K562 (cell line): ENCODE measurements around the gene GDNF. TPM values are rescaled to one million over a fixed set of nuclear protein-coding genes. Genes with fewer than 3 reads are reported as not detected.

Source experiments
- ATAC-seq: fragments of 200-7000 bp; cut with Tn5 transposase; 3 replicates; pipeline ENCODE4 v1.9.1; 2020; ENCODE audit warnings: moderate library complexity
- BruUV-seq: library from RNA; stranded (reverse); fragments of 400-500 nt; replicated peaks from 2 replicates; lab custom pipeline; 2021; lab: Mats Ljungman, UMichigan
- CTCF ChIA-PET: fragments of 300-600 bp; formaldehyde crosslinking; extraction: SDS; loops from one replicate; lab custom pipeline; 2021; ENCODE audit warnings: low intra/inter-chr PET ratio; lab: Yijun Ruan, JAX
- POLR2A ChIA-PET: fragments of 300-600, 350-650 bp; sonication (Branson Sonifier 250); formaldehyde crosslinking; extraction: SDS; loops from one replicate; lab custom pipeline; 2021; ENCODE audit warnings: antibody characterized with exemption, inconsistent platforms; lab: Yijun Ruan, JAX
- DNase-seq, 4 experiments: peaks; one replicate each; pipeline versions ENCODE4 v3.0.0 to v3.0.0-alpha.2; 2011 to 2018; ENCODE audit warnings: low spot score in 3 of 4, mixed read lengths in 3 of 4; ENCODE audit errors: extremely low read depth in 1 of 4
- FAIRE-seq: peaks from 2 replicates; lab custom pipeline; 2011; peaks lifted over from hg19 to GRCh38; lab: Jason Lieb, UNC
- H2AFZ ChIP-seq: 2 replicates; pipeline ENCODE4 v1.6.0; 2011; ENCODE audit warnings: low read depth, low read length, control low read depth, inconsistent platforms
- H3K27ac ChIP-seq: fragments of 200-600 bp; 3 replicates; pipeline ENCODE4 v1.8.0; 2011; ENCODE audit warnings: low read depth, mild to moderate bottlenecking, control low read depth, inconsistent platforms, low read length, moderate library complexity, mixed read lengths; ENCODE audit errors: extremely low read depth
- H3K27me3 ChIP-seq, 2 experiments: fragments of 300-600 bp in 1 of 2; 2 replicates in 1 of 2; 3 replicates in 1 of 2; pipeline versions ENCODE4 v1.6.0 to v1.8.0; 2011; ENCODE audit warnings: inconsistent platforms in 2 of 2, low read length in 2 of 2, mild to moderate bottlenecking in 1 of 2, mixed read lengths in 1 of 2, moderate library complexity in 1 of 2; ENCODE audit not compliant: control insufficient read depth in 2 of 2, insufficient read depth in 2 of 2
- H3K36me3 ChIP-seq: fragments of 300-600 bp; 3 replicates; pipeline ENCODE4 v1.8.0; 2011; ENCODE audit warnings: mild to moderate bottlenecking, low read length, inconsistent platforms; ENCODE audit not compliant: control insufficient read depth, insufficient read depth
- H3K4me1 ChIP-seq, 2 experiments: fragments of 200-600 bp in 1 of 2; replicated peaks in 1 of 2; 2 replicates in 1 of 2; 3 replicates in 1 of 2; pipeline versions ENCODE4 v1.5.1 to v1.8.0; 2011; ENCODE audit warnings: inconsistent platforms in 2 of 2, low read length in 2 of 2, mild to moderate bottlenecking in 1 of 2, mixed read lengths in 1 of 2, moderate library complexity in 1 of 2; ENCODE audit not compliant: control insufficient read depth in 2 of 2, insufficient read depth in 2 of 2
- H3K4me2 ChIP-seq: 2 replicates; pipeline ENCODE4 v1.6.1; 2011; ENCODE audit warnings: low read length, control low read depth, inconsistent platforms, mixed read lengths; ENCODE audit not compliant: insufficient read depth
- H3K4me3 ChIP-seq: fragments of 200-600 bp; sonication (generic), shearing (Covaris generic); 2 replicates; pipeline ENCODE4 v1.5.1; 2016; ENCODE audit warnings: control low read depth, inconsistent platforms
- H3K79me2 ChIP-seq: fragments of 200-600 bp; 3 replicates; pipeline ENCODE4 v1.8.0; 2011; ENCODE audit warnings: low read length, inconsistent platforms; ENCODE audit not compliant: control insufficient read depth, insufficient read depth
- H3K9ac ChIP-seq, 2 experiments: 2 replicates each; pipeline versions ENCODE4 v1.6.0 to v1.6.1; 2011; ENCODE audit warnings: low read depth in 2 of 2, low read length in 2 of 2, control low read depth in 1 of 2, inconsistent platforms in 1 of 2, mild to moderate bottlenecking in 1 of 2, mixed read lengths in 1 of 2; ENCODE audit not compliant: insufficient read depth in 1 of 2
- H3K9me1 ChIP-seq: one replicate; pipeline ENCODE4 v1.6.0; 2011; ENCODE audit warnings: inconsistent platforms, mild to moderate bottlenecking, low read length, moderate library complexity; ENCODE audit not compliant: control insufficient read depth, insufficient read depth
- H3K9me3 ChIP-seq: replicated peaks from 2 replicates; pipeline ENCODE4 v1.5.1; 2011; ENCODE audit warnings: low read depth, low read length, inconsistent platforms; ENCODE audit not compliant: control insufficient read depth, insufficient read depth
- H4K20me1 ChIP-seq: replicated peaks from 2 replicates; pipeline ENCODE4 v1.6.1; 2011; ENCODE audit warnings: low read length, inconsistent platforms, mixed read lengths; ENCODE audit not compliant: control insufficient read depth, insufficient read depth
- BCL6 ChIP-seq: fragments of 250-450 bp; sonication (Bioruptor Pico); IDR thresholded peaks from 2 replicates; pipeline ENCODE4 v1.4.0; 2020
- DNMT1 ChIP-seq: fragments of 450-650 bp; IDR thresholded peaks from 2 replicates; pipeline ENCODE4 v1.6.1; 2016; ENCODE audit warnings: antibody characterized with exemption, mild to moderate bottlenecking
- HNRNPUL1 ChIP-seq: fragments of 200-400 bp; formaldehyde crosslinking; IDR thresholded peaks from 2 replicates; pipeline ENCODE4 v1.6.1; 2017; ENCODE audit warnings: low read length
- PKNOX1 ChIP-seq: fragments of 450-650 bp; IDR thresholded peaks from 2 replicates; pipeline ENCODE4 v1.6.1; 2016
- POU5F1 ChIP-seq: fragments of 150-350 bp; IDR thresholded peaks from 2 replicates; pipeline ENCODE4 v1.6.1; 2014; ENCODE audit warnings: borderline replicate concordance, low read length, low read depth, mild to moderate bottlenecking; ENCODE audit not compliant: partially characterized antibody
- PRMT5 ChIP-seq: sonication (generic); formaldehyde crosslinking; IDR thresholded peaks from 2 replicates; pipeline ENCODE4 v1.5.0; 2020; ENCODE audit warnings: missing genetic modification reagents
- SMARCA5 ChIP-seq: fragments of 450-650 bp; IDR thresholded peaks from 2 replicates; pipeline ENCODE4 v1.6.1; 2016
- SMC3 ChIP-seq: conservative IDR thresholded peaks from 2 replicates; pipeline ENCODE4 v1.6.1; 2011; ENCODE audit warnings: low read depth, low read length, improper control_type of control experiment; ENCODE audit not compliant: insufficient read depth
- TRIM24 ChIP-seq, 2 experiments: fragments of 450-650 bp; IDR thresholded peaks; 2 replicates each; pipeline ENCODE4 v1.6.1; 2016
- ZNF175 ChIP-seq: fragments of 200-800 bp; sonication (Bioruptor generic); IDR thresholded peaks from 2 replicates; pipeline ENCODE4 v1.6.1; 2016; ENCODE audit warnings: low read depth, mild to moderate bottlenecking, missing genetic modification characterization, missing compliant biosample characterization
- ZNF583 ChIP-seq: fragments of 250-450 bp; sonication (Bioruptor Pico); IDR thresholded peaks from 2 replicates; pipeline ENCODE4 v1.4.0; 2020
- WGBS: fragments of 100-300 bp; shearing (Covaris generic); methylation state at CpG from one replicate; pipeline ENCODE4 v1.1.6; 2016; ENCODE audit warnings: low coverage, mixed read lengths; ENCODE audit not compliant: insufficient coverage; ENCODE audit errors: missing lambda C conversion rate; 5-methylcytosine and 5-hydroxymethylcytosine counted together
- in situ Hi-C: fragments of 300-500 bp; cut with MboI; formaldehyde crosslinking; loops from 4 replicates; pipeline ENCODE4 v1.15.0; 2018; ENCODE audit warnings: inconsistent platforms, mixed read lengths
- intact Hi-C: fragments of 100-400 bp; cut with micrococcal nuclease; formaldehyde crosslinking; loops from 2 replicates; pipeline ENCODE4 v1.14.2; 2022
- polyA plus RNA-seq, 8 experiments: library from polyadenylated mRNA; depleted of rRNA in 4 of 8; stranded (reverse) in 5 of 8; unstranded in 3 of 8; fragments of >200 nt; fragmentation: Nextera tagmentation in 2 of 8; fragmentation: Illumina TruSeq in 1 of 8; extraction: Ambion mirVana in 2 of 8; extraction: Trizol in 1 of 8; gene quantifications; 2 replicates each; pipeline versions ENCODE4 v1.2.1 to v1.2.3, GENCODE V29; 2011 to 2014; ENCODE audit warnings: inconsistent platforms in 1 of 8, missing spikeins in 1 of 8
- total RNA-seq, 7 experiments: library from RNA; depleted of rRNA in 6 of 7; stranded (reverse); fragments of >200 nt in 6 of 7; fragmentation: Illumina TruSeq in 2 of 7; extraction: Trizol in 2 of 7; gene quantifications; 2 replicates each; pipeline versions ENCODE4 v1.2.1 to v1.2.3, GENCODE V29; 2011 to 2021; ENCODE audit warnings: low replicate concordance in 1 of 7
- TF ChIP-seq, protein P1 (sequence below): fragments of 250-450 bp; sonication (Bioruptor Pico); IDR thresholded peaks from 2 replicates; pipeline ENCODE4 v1.5.0; 2022; ENCODE audit warnings: mild to moderate bottlenecking
- TF ChIP-seq, protein P2 (sequence below): fragments of 450-650 bp; IDR thresholded peaks from 2 replicates; pipeline ENCODE4 v1.6.1; 2018; ENCODE audit not compliant: partially characterized antibody
- TF ChIP-seq, protein P3 (sequence below): sonication (generic); formaldehyde crosslinking; IDR thresholded peaks from 2 replicates; pipeline ENCODE4 v1.8.0; 2023; ENCODE audit warnings: mild to moderate bottlenecking, missing genetic modification reagents
- TF ChIP-seq, protein P4 (sequence below): fragments of 450-650 bp; IDR thresholded peaks from 2 replicates; pipeline ENCODE4 v1.6.1; 2016; ENCODE audit warnings: antibody characterized with exemption

The GDNF gene
- total and polyA plus RNA-seq, 9 of the 15 experiments (the other 6 are each of a cell fraction or from before 2014, with no cell fraction given) = not detected

GRCh38 chr5:37789991-37790390 lies 49.9 kb downstream of the GDNF start:
- CTCF ChIA-PET = no interaction called here
- BruUV-seq = no TSS peak
- ATAC-seq = no peak
- no peak for TF ChIP-seq ZNF583
- TF ChIP-seq SMARCA5 = no peak
- no peak for TF ChIP-seq TRIM24 (IDR thresholded peaks at IDR 0.05)
- no peak for TF ChIP-seq DNMT1
- TF ChIP-seq, protein P1, sequence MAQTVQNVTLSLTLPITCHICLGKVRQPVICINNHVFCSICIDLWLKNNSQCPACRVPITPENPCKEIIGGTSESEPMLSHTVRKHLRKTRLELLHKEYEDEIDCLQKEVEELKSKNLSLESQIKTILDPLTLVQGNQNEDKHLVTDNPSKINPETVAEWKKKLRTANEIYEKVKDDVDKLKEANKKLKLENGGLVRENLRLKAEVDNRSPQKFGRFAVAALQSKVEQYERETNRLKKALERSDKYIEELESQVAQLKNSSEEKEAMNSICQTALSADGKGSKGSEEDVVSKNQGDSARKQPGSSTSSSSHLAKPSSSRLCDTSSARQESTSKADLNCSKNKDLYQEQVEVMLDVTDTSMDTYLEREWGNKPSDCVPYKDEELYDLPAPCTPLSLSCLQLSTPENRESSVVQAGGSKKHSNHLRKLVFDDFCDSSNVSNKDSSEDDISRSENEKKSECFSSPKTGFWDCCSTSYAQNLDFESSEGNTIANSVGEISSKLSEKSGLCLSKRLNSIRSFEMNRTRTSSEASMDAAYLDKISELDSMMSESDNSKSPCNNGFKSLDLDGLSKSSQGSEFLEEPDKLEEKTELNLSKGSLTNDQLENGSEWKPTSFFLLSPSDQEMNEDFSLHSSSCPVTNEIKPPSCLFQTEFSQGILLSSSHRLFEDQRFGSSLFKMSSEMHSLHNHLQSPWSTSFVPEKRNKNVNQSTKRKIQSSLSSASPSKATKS (CRISPR knock-in tag) = no peak
- no peak for TF ChIP-seq BCL6 (CRISPR knock-in tag)
- TF ChIP-seq, protein P2, sequence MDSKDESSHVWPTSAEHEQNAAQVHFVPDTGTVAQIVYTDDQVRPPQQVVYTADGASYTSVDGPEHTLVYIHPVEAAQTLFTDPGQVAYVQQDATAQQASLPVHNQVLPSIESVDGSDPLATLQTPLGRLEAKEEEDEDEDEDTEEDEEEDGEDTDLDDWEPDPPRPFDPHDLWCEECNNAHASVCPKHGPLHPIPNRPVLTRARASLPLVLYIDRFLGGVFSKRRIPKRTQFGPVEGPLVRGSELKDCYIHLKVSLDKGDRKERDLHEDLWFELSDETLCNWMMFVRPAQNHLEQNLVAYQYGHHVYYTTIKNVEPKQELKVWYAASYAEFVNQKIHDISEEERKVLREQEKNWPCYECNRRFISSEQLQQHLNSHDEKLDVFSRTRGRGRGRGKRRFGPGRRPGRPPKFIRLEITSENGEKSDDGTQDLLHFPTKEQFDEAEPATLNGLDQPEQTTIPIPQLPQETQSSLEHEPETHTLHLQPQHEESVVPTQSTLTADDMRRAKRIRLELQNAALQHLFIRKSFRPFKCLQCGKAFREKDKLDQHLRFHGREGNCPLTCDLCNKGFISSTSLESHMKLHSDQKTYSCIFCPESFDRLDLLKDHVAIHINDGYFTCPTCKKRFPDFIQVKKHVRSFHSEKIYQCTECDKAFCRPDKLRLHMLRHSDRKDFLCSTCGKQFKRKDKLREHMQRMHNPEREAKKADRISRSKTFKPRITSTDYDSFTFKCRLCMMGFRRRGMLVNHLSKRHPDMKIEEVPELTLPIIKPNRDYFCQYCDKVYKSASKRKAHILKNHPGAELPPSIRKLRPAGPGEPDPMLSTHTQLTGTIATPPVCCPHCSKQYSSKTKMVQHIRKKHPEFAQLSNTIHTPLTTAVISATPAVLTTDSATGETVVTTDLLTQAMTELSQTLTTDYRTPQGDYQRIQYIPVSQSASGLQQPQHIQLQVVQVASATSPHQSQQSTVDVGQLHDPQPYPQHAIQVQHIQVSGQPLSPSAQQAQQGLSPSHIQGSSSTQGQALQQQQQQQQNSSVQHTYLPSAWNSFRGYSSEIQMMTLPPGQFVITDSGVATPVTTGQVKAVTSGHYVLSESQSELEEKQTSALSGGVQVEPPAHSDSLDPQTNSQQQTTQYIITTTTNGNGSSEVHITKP = no peak
- TF ChIP-seq PRMT5 (CRISPR knock-in tag) = no peak
- no peak for TF ChIP-seq ZNF175 (CRISPR knock-in tag)
- no peak for TF ChIP-seq POU5F1
- no peak for TF ChIP-seq PKNOX1
- TF ChIP-seq, protein P3, sequence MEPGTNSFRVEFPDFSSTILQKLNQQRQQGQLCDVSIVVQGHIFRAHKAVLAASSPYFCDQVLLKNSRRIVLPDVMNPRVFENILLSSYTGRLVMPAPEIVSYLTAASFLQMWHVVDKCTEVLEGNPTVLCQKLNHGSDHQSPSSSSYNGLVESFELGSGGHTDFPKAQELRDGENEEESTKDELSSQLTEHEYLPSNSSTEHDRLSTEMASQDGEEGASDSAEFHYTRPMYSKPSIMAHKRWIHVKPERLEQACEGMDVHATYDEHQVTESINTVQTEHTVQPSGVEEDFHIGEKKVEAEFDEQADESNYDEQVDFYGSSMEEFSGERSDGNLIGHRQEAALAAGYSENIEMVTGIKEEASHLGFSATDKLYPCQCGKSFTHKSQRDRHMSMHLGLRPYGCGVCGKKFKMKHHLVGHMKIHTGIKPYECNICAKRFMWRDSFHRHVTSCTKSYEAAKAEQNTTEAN (CRISPR knock-in tag) = no peak
- TF ChIP-seq, protein P4, sequence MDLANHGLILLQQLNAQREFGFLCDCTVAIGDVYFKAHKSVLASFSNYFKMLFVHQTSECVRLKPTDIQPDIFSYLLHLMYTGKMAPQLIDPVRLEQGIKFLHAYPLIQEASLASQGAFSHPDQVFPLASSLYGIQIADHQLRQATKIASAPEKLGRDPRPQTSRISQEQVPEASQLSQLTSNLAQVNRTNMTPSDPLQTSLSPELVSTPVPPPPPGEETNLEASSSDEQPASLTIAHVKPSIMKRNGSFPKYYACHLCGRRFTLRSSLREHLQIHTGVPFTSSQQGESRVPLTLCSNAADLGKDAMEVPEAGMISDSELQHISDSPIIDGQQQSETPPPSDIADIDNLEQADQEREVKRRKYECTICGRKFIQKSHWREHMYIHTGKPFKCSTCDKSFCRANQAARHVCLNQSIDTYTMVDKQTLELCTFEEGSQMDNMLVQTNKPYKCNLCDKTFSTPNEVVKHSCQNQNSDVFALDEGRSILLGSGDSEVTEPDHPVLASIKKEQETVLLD = no peak
- TF ChIP-seq SMC3 = no peak
- no peak for TF ChIP-seq HNRNPUL1

More at GRCh38 chr5:37789991-37790390, 49.9 kb downstream of the GDNF start:
- Histone ChIP-seq H3K79me2 (no peaks in the 10 kb centered on the region), H3K27ac (no peak overlapping the region), H3K9me3 (no peaks in the 10 kb centered on the region), H3K27me3 (no peaks in the 10 kb centered on the region; a peak in 1 of 5 replicates), H3K4me1 (no peaks in the 10 kb centered on the region), H4K20me1 (no peaks in the 10 kb centered on the region), H3K9ac (no peak overlapping the region), H3K36me3 (no peaks in the 10 kb centered on the region), H2AFZ (no peak overlapping the region), H3K9me1 (no peaks in the 10 kb centered on the region), H3K4me3 (no peak overlapping the region), H3K4me2 (no peak overlapping the region)
- intact Hi-C loops = no loop called here
- WGBS = 0% methylated on average over 2 of the region's 2 CpGs
- no peak for DNase-seq
- FAIRE-seq = no peak
- in situ Hi-C loops = no loop called here
- POLR2A ChIA-PET = no interaction called here
